Measurements from ENCODE around the gene LRRC26. TPM values are rescaled to one million over a fixed set of nuclear protein-coding genes. Genes with fewer than 3 reads are reported as not detected.

Gene LRRC26
- total RNA-seq, 6 experiments from 2014 or later = 0.17 to 0.18 TPM; not detected in 4

DNA sequence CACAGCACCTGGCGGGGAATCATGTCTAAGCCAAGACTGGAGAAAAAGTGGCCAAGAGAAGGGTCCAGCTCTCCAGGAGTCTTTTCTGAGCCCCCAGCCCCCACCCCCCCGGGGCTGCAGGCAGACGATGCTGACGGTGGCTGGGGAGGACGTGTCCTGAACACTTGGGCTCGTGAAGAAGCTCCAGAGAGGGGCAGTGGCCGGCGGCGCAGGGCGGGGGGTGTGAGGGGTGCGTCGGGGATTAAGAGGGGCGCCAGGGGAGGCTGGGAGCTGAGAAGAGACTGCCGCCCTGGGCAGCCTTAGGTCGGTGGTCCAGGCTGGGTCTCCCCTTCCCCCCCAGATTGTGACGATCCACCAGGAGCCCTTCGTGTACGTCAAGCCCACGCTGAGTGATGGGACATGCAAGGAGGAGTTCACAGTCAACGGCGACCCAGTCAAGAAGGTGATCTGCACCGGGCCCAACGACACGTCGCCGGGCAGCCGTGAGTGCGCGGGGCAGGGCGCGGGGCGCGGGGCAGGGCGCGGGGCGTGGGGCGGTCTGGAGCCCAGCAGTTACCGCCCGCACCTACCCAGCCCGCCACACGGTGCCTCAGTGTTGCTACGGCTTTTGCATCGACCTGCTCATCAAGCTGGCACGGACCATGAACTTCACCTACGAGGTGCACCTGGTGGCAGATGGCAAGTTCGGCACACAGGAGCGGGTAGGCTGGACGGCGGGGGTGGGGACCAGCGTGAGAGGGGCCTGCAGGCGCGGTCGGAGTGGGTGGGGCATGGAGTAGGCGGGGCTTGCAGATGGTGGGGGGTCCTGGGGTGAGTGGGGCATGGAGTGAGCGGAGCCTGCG is 8.9 kb downstream of the LRRC26 start:
- Histone ChIP-seq H3K27ac (no peak overlapping the region), H3K4me1 (peaks cover 0 to 6% (median 0%) of the 10 kb centered on the region in 4 donors), H3K36me3 (no peaks in the 10 kb centered on the region), H3K27me3 (peaks cover 6 to 41% of the 10 kb centered on the region in 2 donors), H3K9me3 (no peaks in the 10 kb centered on the region), H3K4me3 (no peak overlapping the region)
- intact Hi-C loops (cut with DNase I) = loop anchor here in 1 of 2 donors (10.0 kb wide), 1 partner anchor 614 kb away; no protein-coding TSS in a partner anchor
- 23% methylated on average over 13 of the region's 56 CpGs for WGBS (ENCODE audit: insufficient coverage, low coverage, low lambda C conversion rate, missing lambda C conversion rate)
- DNase-seq (no peak), ATAC-seq (no peak)
- TF ChIP-seq, protein P1, sequence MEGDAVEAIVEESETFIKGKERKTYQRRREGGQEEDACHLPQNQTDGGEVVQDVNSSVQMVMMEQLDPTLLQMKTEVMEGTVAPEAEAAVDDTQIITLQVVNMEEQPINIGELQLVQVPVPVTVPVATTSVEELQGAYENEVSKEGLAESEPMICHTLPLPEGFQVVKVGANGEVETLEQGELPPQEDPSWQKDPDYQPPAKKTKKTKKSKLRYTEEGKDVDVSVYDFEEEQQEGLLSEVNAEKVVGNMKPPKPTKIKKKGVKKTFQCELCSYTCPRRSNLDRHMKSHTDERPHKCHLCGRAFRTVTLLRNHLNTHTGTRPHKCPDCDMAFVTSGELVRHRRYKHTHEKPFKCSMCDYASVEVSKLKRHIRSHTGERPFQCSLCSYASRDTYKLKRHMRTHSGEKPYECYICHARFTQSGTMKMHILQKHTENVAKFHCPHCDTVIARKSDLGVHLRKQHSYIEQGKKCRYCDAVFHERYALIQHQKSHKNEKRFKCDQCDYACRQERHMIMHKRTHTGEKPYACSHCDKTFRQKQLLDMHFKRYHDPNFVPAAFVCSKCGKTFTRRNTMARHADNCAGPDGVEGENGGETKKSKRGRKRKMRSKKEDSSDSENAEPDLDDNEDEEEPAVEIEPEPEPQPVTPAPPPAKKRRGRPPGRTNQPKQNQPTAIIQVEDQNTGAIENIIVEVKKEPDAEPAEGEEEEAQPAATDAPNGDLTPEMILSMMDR (IDR thresholded peaks at IDR 0.05) = no peak
- no peak for TF ChIP-seq POLR2A (IDR thresholded peaks at IDR 0.05)

DNA sequence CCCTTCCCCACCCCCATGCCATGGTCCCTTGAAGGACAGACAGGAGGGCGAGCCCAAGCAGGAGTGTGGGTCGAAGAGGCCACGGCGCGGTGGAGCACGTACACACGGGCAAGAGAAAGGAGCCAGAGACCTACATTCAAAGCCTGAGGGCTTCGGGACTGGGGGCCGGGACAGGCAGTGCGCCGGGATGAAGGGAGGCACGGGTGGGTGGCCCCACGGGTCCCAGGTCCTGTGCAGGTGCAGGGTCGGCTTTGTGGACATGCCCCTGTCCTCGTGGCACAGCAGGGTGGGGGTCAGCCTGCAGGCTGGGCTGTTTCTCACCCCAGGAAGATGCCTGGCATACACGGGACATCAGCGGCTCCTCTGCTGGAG is 9.8 kb downstream of the LRRC26 start:
- Histone ChIP-seq H3K9me3 (no peaks in the 10 kb centered on the region), H3K4me3 (no peak overlapping the region), H3K4me1 (peaks cover 0 to 6% (median 0%) of the 10 kb centered on the region in 4 donors), H3K36me3 (no peaks in the 10 kb centered on the region), H3K27me3 (peaks cover 6 to 32% of the 10 kb centered on the region in 2 donors), H3K27ac (no peak overlapping the region)
- ATAC-seq (no peak), DNase-seq (no peak)
- WGBS (ENCODE audit: insufficient coverage, low coverage, low lambda C conversion rate, missing lambda C conversion rate) = 52% methylated on average over 12 of the region's 17 CpGs
- TF ChIP-seq, protein P1 (IDR thresholded peaks at IDR 0.05) = no peak
- intact Hi-C loops (cut with DNase I) = loop anchor here in 1 of 2 donors (10.0 kb wide), 1 partner anchor 615 kb away; no protein-coding TSS in a partner anchor

DNA sequence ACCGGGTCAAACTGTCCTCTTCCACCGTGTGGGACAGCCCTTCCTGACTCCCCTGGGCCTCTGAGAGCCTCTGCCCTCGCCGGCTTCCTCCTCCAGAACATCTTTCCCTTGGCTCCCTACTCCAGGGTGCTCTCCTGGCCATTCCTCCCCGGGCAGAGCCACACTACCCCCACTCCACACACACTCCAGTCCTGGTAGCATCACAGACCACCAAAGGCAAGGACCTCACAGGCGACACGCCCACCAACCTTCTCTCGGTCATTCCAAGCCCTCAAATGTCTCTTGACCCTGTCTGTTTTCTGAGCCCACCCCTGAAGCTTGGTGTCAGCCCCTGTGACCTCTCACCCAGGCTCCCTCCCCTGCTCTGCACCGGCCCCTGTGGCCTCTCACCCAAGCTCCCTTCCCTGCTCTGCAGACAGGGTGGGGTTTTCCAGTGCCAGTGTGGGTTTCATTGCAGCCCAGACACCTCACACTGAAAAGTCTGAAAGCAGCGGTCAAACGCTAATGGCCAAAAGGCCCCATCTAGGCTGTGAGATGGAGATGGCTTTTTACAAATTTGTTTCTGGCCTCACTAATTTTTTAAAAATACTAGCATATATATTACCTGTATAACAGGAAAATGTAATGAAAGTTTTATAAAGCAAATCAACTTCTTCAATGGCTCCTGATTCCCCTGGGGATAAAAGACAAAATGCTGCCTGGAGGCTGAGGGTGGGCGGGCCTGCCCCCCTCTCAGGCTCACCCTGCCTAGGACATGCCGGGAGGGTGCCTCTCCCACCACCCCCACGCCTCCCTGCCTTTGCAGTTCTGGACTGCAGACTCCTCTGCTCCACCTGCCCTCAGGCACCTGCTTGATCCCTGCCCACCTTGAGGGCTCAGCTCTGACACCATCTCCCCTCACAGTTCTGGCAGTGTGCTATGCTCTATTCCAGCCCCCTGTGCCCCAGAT is 10.5 kb downstream of the LRRC26 start:
- intact Hi-C loops (cut with DNase I) = loop anchor here in 1 of 2 donors (10.0 kb wide), 1 partner anchor 615 kb away; no protein-coding TSS in a partner anchor
- H3K4me3 ChIP-seq = no peak overlapping the region

DNA sequence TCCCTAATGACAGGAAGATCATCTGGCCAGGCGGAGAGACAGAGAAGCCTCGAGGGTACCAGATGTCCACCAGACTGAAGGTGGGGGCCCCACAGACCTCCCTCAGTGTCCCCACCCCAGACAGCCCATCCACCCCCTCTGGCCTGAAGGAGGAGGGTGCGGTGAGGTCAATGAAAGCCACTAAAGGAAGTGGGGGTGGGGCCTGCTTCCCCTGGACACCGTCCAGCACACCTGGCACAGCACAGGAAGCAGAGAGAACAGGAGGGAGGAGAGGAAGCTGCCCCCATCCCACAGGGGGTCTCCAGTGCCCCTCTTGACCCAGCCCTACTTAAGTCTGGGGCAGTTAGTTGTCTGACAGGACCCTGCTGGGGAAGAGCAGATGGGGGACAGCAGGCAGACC is 11.2 kb downstream of the LRRC26 start:
- Histone ChIP-seq H3K4me1 (peaks cover 0 to 6% (median 0%) of the 10 kb centered on the region in 4 donors), H3K4me3 (no peak overlapping the region), H3K27me3 (peaks cover 6 to 24% of the 10 kb centered on the region in 2 donors), H3K9me3 (no peaks in the 10 kb centered on the region), H3K36me3 (no peaks in the 10 kb centered on the region), H3K27ac (no peak overlapping the region)
- no peak for DNase-seq
- TF ChIP-seq, protein P1 (IDR thresholded peaks at IDR 0.05) = no peak
- no peak for TF ChIP-seq POLR2A (IDR thresholded peaks at IDR 0.05)
- intact Hi-C loops (cut with DNase I) = no loop called here
- WGBS (ENCODE audit: insufficient coverage, low coverage, low lambda C conversion rate, missing lambda C conversion rate) = 43% methylated on average over 1 of the region's 4 CpGs
- ATAC-seq = no peak

More for the DNA sequence above, 10.5 kb downstream of the LRRC26 start:
- Histone ChIP-seq H3K4me1 (peaks cover 0 to 6% (median 0%) of the 10 kb centered on the region in 4 donors), H3K36me3 (no peaks in the 10 kb centered on the region), H3K9me3 (no peaks in the 10 kb centered on the region), H3K27me3 (peaks cover 6 to 28% of the 10 kb centered on the region in 2 donors), H3K27ac (no peak overlapping the region)
- no peak for TF ChIP-seq POLR2A (IDR thresholded peaks at IDR 0.05)
- TF ChIP-seq, protein P1 (IDR thresholded peaks at IDR 0.05) = no peak
- no peak for DNase-seq
- WGBS (ENCODE audit: insufficient coverage, low coverage, low lambda C conversion rate, missing lambda C conversion rate) = 22% methylated on average over 9 of the region's 14 CpGs
- ATAC-seq = no peak

Measured in right lobe of liver (tissue), 6 donors.